ENCODE measurements around the gene CHRM5.
"Not testable (repeated sequence)": the region's sequence is repeated elsewhere in the genome, so short reads cannot be mapped to it uniquely, and the experiment has no call there.

CHRM5 gene

GRCh38 chr15:33988384-33988783 lies 20.1 kb downstream of the CHRM5 start:
- no peak for DNase-seq

- DNase-seq = peak; percentile 1
These were observed 25.8 kb downstream of the CHRM5 start for GRCh38 chr15:33994005-33994615.

- not testable (repeated sequence) for DNase-seq
These were observed 27.4 kb downstream of the CHRM5 start for GRCh38 chr15:33995666-33996065.

- no peak for DNase-seq
These were observed 33.2 kb downstream of the CHRM5 start for GRCh38 chr15:34001536-34001935.

DNA sequence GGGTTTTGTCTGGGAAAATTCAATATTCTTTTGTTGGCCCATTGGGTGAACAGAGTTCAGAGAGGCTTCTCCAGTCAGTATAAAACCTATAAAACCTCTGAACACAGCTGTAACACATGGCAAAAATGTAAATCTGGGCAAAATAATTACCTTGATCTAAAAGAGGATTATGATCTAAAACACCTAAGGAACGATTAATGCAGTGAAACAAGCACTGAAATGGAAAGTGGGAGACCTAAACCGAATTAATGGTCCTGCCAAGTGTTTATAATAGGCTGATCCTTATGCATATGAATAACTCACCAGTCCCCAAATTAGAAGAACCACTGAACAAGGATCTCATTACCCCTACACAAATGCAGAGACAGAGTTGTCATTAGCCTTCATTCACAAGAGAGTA lies 38.1 kb downstream of the CHRM5 start:
- no peak for DNase-seq

- DNase-seq = no peak
These were observed 41.4 kb downstream of the CHRM5 start for GRCh38 chr15:34009656-34010055.

DNA sequence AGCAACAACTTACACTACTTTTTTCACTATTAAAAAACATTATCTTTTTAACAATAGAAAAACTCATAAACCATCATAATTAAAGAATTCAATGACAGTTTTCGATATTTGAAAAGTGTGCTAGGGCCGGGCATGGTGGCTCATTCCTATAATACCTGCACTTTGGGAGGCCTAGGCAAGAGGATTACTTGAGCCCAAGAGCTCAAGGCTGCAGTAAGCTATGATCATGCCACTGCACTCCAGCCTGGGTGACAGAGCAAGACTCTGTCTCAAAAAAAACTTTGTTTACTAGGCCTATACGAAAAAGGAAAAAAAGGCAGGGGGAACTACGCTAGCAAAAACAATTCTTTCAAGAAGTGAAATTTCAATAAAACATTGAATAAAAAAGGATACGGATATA lies 42.6 kb downstream of the CHRM5 start:
- DNase-seq = no peak

GRCh38 chr15:34011481-34011880 lies 43.2 kb downstream of the CHRM5 start:
- no peak for DNase-seq

GRCh38 chr15:34012461-34013028 lies 44.2 kb downstream of the CHRM5 start:
- no peak for DNase-seq

- no peak for DNase-seq
These were observed 45.4 kb downstream of the CHRM5 start for GRCh38 chr15:34013746-34014145.

- no peak for DNase-seq
These were observed 46.3 kb downstream of the CHRM5 start for GRCh38 chr15:34014556-34014955.

- no peak for DNase-seq
These were observed 49.8 kb downstream of the CHRM5 start for GRCh38 chr15:34018021-34018645.

GRCh38 chr15:34018738-34019137 lies 50.4 kb downstream of the CHRM5 start:
- not testable (repeated sequence) for DNase-seq

- DNase-seq = no peak
These were observed 51.2 kb downstream of the CHRM5 start for GRCh38 chr15:34019369-34019990.

DNA sequence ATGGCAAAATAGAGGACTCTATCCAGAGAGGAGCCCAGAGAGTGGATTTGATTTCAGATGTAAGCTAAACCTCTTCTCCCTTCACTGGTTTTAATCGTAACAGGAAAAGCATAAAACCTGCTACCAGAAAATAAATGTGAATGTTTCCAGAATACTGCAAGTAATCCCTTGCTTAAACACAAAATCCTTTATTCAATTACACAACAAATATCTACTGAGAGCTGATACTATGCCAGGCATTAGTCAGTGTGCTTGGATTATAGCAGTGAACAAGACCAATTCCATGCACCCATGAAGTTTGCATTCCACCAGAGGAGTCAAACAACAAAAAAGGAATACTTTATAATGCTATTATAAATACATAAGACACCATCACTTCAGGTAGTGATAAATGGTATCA lies 55.6 kb downstream of the CHRM5 start:
- DNase-seq = no peak

DNA sequence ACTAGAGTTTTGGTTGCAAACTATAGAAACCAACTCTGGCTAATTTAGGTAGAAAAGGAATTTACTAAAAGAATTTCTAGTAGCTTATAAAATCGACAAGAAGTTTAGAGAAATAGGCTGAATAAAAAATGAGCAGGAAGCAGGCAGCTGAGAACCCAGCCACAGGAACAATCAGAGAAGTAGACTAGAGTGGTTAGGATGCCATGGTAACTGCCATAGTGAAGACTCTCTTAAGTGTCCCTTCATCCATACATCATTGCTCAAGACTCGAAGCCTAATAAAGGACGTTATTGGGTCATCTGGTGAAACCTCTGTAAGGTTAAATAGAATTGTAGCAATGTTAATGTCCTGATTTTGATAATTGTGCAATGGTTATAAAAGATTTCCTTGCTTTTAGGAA lies 57.0 kb downstream of the CHRM5 start:
- no peak for DNase-seq

DNA sequence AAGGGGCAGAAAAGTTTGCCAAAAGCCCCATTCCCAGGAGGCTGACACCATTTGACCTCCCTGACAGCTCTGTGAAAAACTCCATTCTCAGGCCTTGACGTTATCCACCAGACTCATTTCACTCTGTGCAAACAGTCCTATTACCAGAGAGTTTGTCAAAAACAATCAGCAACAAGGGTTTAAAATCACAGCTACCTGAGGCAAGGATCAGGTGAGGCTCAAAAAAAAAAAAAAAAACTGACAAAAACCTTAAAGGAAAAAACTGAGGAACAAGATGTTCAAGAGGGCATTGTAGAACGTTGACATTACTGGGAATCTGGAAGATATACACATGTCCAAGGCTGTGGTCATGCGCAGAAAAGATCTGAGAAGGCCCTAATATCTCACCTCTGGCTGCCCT lies 59.3 kb downstream of the CHRM5 start:
- DNase-seq = no peak

- DNase-seq = no peak
These were observed 63.9 kb downstream of the CHRM5 start for GRCh38 chr15:34031987-34032760.

GRCh38 chr15:34038023-34038870 lies 70.0 kb downstream of the CHRM5 start:
- peak; percentile 52 for DNase-seq

GRCh38 chr15:34038871-34039789 lies 70.8 kb downstream of the CHRM5 start, which contains the start of gene AVEN:
TSS of gene AVEN (minus strand) at chr15:34039204. CDS start at chr15:34039046, 158 bp downstream.
- DNase-seq = no peak

- no peak for DNase-seq
These were observed 71.5 kb downstream of the CHRM5 start for GRCh38 chr15:34039790-34040113.

Measured in NCI-H1105 treated with DMSO at 0.1 percent for 48 hours (cell line).